HCT116 (cell line): ENCODE measurements around the gene MUC22. TPM values are rescaled to one million over a fixed set of nuclear protein-coding genes. Genes with fewer than 3 reads are reported as not detected.

Experiments
- ATAC-seq: fragments of 200-7000 bp; cut with Tn5 transposase; 2 replicates; pipeline ENCODE4 v1.9.1; 2020; ENCODE audit warnings: mild to moderate bottlenecking, moderate library complexity
- BruUV-seq: library from RNA; stranded (reverse); fragments of 400-500 nt; replicated peaks from 2 replicates; lab custom pipeline; 2021; lab: Mats Ljungman, UMichigan
- CTCF ChIA-PET: fragments of 300-600 bp; sonication (Branson Sonifier 250); formaldehyde crosslinking; loops from one replicate; lab custom pipeline; 2021; ENCODE audit warnings: antibody characterized with exemption; lab: Charles Lee
- POLR2A ChIA-PET: fragments of 300-600, 350-600 bp; sonication (Branson Sonifier 250); formaldehyde crosslinking; loops from one replicate; lab custom pipeline; 2021; ENCODE audit warnings: antibody characterized with exemption; lab: Charles Lee
- RAD21 ChIA-PET, 2 experiments: fragments of 300-600 bp; sonication (Branson Sonifier 250); formaldehyde crosslinking; loops; one replicate each; lab custom pipeline; 2023; ENCODE audit warnings: low total read pairs in 2 of 2; ENCODE audit not compliant: uncharacterized antibody in 2 of 2, unreplicated experiment in 2 of 2, low non-redundant PET in 1 of 2; lab: Charles Lee
- DNase-seq: peaks from one replicate; pipeline ENCODE4 v3.0.0-alpha.2; 2010; ENCODE audit warnings: low read depth, low spot score
- H2AFZ ChIP-seq: fragments of 200-600 bp; shearing (Covaris generic), sonication (generic); 2 replicates; pipeline ENCODE4 v1.6.1; 2017; ENCODE audit warnings: low read depth, mixed run types, mixed read lengths, antibody characterized with exemption, low read length; ENCODE audit not compliant: poor library complexity, severe bottlenecking
- H3K27ac ChIP-seq: 2 replicates; pipeline ENCODE4 v1.5.1; 2012; ENCODE audit warnings: low read depth, low read length
- H3K27me3 ChIP-seq: fragments of 200-600 bp; sonication (generic); 2 replicates; pipeline ENCODE4 v1.6.1; 2016; ENCODE audit warnings: mixed run types, low read length, mixed read lengths; ENCODE audit not compliant: insufficient read depth
- H3K36me3 ChIP-seq, 2 experiments: fragments of 200-500 bp in 1 of 2; fragments of 200-600 bp in 1 of 2; sonication (Bioruptor generic) in 1 of 2; sonication (generic) in 1 of 2; 2 replicates each; pipeline versions ENCODE4 v1.5.1 to v1.6.1; 2014 to 2016; ENCODE audit warnings: low read length in 2 of 2, inconsistent platforms in 1 of 2, mixed read lengths in 1 of 2, mixed run types in 1 of 2; ENCODE audit not compliant: insufficient read depth in 2 of 2, control insufficient read depth in 1 of 2
- H3K4me1 ChIP-seq, 2 experiments: fragments of 200-600 bp in 1 of 2; sonication (generic) in 1 of 2; 2 replicates each; pipeline versions ENCODE4 v1.5.1 to v1.6.1; 2012 to 2017; ENCODE audit warnings: low read length in 2 of 2, inconsistent platforms in 1 of 2, mild to moderate bottlenecking in 1 of 2, mixed read lengths in 1 of 2, mixed run types in 1 of 2, moderate library complexity in 1 of 2; ENCODE audit not compliant: insufficient read depth in 2 of 2, control insufficient read depth in 1 of 2
- H3K4me2 ChIP-seq: fragments of 200-600 bp; sonication (generic); 2 replicates; pipeline ENCODE4 v1.6.1; 2017; ENCODE audit warnings: mixed run types, low read length, mixed read lengths
- H3K4me3 ChIP-seq, 2 experiments: fragments of 200-600 bp in 1 of 2; sonication (generic) in 1 of 2; replicated peaks in 1 of 2; 2 replicates each; pipeline ENCODE4 v1.5.1; 2011 to 2016; ENCODE audit warnings: low read length in 2 of 2, control low read depth in 1 of 2, low read depth in 1 of 2, mild to moderate bottlenecking in 1 of 2, mixed read lengths in 1 of 2, mixed run types in 1 of 2
- H3K79me2 ChIP-seq: fragments of 200-600 bp; sonication (generic); 2 replicates; pipeline ENCODE4 v1.6.1; 2017; ENCODE audit warnings: mild to moderate bottlenecking, mixed run types, low read length, moderate library complexity, mixed read lengths; ENCODE audit not compliant: insufficient read depth
- H3K9ac ChIP-seq: fragments of 200-600 bp; sonication (generic); 2 replicates; pipeline ENCODE4 v1.6.1; 2016; ENCODE audit warnings: low read length, mixed read lengths
- H3K9me2 ChIP-seq: fragments of 200-600 bp; sonication (generic), shearing (Covaris generic); 2 replicates; pipeline ENCODE4 v1.6.1; 2017; ENCODE audit warnings: mixed run types, mild to moderate bottlenecking, moderate library complexity; ENCODE audit not compliant: insufficient read depth
- H3K9me3 ChIP-seq, 2 experiments: fragments of 200-500 bp in 1 of 2; fragments of 200-600 bp in 1 of 2; sonication (Bioruptor generic) in 1 of 2; sonication (generic) in 1 of 2; 2 replicates each; pipeline ENCODE4 v1.6.1; 2014 to 2017; ENCODE audit warnings: low read length in 2 of 2, mixed read lengths in 2 of 2, inconsistent platforms in 1 of 2, low read depth in 1 of 2, mild to moderate bottlenecking in 1 of 2, mixed run types in 1 of 2, moderate library complexity in 1 of 2; ENCODE audit not compliant: control insufficient read depth in 1 of 2, insufficient read depth in 1 of 2
- H4K20me1 ChIP-seq: fragments of 200-600 bp; sonication (generic), shearing (Covaris generic); 2 replicates; pipeline ENCODE4 v1.6.1; 2017; ENCODE audit warnings: mixed run types, mild to moderate bottlenecking, moderate library complexity; ENCODE audit not compliant: insufficient read depth
- CEBPB ChIP-seq: IDR thresholded peaks from 2 replicates; pipeline ENCODE4 v1.6.1; 2012; ENCODE audit warnings: low read depth
- CTCF ChIP-seq, 3 experiments: fragments of 200-600 bp in 1 of 3; sonication (generic) in 1 of 3; IDR thresholded peaks in 2 of 3; conservative IDR thresholded peaks in 1 of 3; 2 replicates each; pipeline ENCODE4 v1.5.1; 2012 to 2017; ENCODE audit warnings: low read depth in 2 of 3, low read length in 2 of 3, antibody characterized with exemption in 1 of 3, borderline replicate concordance in 1 of 3, control low read depth in 1 of 3, mild to moderate bottlenecking in 1 of 3, mixed read lengths in 1 of 3, mixed run types in 1 of 3, moderate library complexity in 1 of 3; ENCODE audit not compliant: insufficient read depth in 1 of 3
- EGR1 ChIP-seq: IDR thresholded peaks from 2 replicates; pipeline ENCODE4 v1.6.1; 2012; ENCODE audit warnings: low read depth
- ELF1 ChIP-seq: IDR thresholded peaks from 2 replicates; pipeline ENCODE4 v1.6.1; 2012; ENCODE audit warnings: low read depth, borderline replicate concordance
- JUND ChIP-seq: IDR thresholded peaks from 2 replicates; pipeline ENCODE4 v1.6.1; 2012
- MAX ChIP-seq: IDR thresholded peaks from 2 replicates; pipeline ENCODE4 v1.6.1; 2012
- POLR2A ChIP-seq: IDR thresholded peaks from 2 replicates; pipeline ENCODE4 v1.7.0; 2011; ENCODE audit warnings: borderline replicate concordance; ENCODE audit not compliant: insufficient read depth, insufficient read length; ENCODE audit errors: extremely low read depth
- POLR2AphosphoS5 ChIP-seq: IDR thresholded peaks from 2 replicates; pipeline ENCODE4 v1.6.1; 2011; ENCODE audit warnings: mild to moderate bottlenecking, low read depth, low read length, moderate library complexity
- RAD21 ChIP-seq: IDR thresholded peaks from 2 replicates; pipeline ENCODE4 v1.6.1; 2012; ENCODE audit warnings: low read depth, mild to moderate bottlenecking
- SRF ChIP-seq: IDR thresholded peaks from 2 replicates; pipeline ENCODE4 v1.6.1; 2012; ENCODE audit warnings: low read depth
- TCF7L2 ChIP-seq: IDR thresholded peaks from 2 replicates; pipeline ENCODE4 v1.7.0; 2011; ENCODE audit warnings: borderline replicate concordance, inconsistent platforms; ENCODE audit not compliant: insufficient read depth, insufficient read length; ENCODE audit errors: extremely low read depth
- YY1 ChIP-seq: IDR thresholded peaks from 2 replicates; pipeline ENCODE4 v1.6.1; 2011; ENCODE audit warnings: low read length, low read depth, moderate library complexity, mild to moderate bottlenecking; ENCODE audit not compliant: insufficient replicate concordance; ENCODE audit errors: extremely low read depth
- ZFX ChIP-seq: fragments of 450-650 bp; IDR thresholded peaks from 2 replicates; pipeline ENCODE4 v1.6.1; 2017
- ZNF274 ChIP-seq: fragments of 200-500 bp; sonication (Bioruptor generic); IDR thresholded peaks from 2 replicates; pipeline ENCODE4 v1.6.1; 2014; ENCODE audit warnings: mild to moderate bottlenecking, low read depth, low read length, inconsistent platforms
- intact Hi-C: fragments of 100-400 bp; cut with micrococcal nuclease; formaldehyde crosslinking; loops from 2 replicates; pipeline ENCODE4 v1.10.0; 2022
- total RNA-seq: library from RNA; stranded (reverse); gene quantifications from one replicate; pipeline ENCODE4 v1.2.1, GENCODE V29; 2021; ENCODE audit not compliant: unreplicated experiment
- TF ChIP-seq, protein P1 (sequence below): IDR thresholded peaks from 2 replicates; pipeline ENCODE4 v1.6.1; 2012; ENCODE audit warnings: low read depth

The MUC22 gene
- total RNA-seq, 1 experiment from 2014 or later, result not detected

GRCh38 chr6:31037169-31037568, 26.9 kb downstream of the MUC22 start:
- Histone ChIP-seq H3K36me3 (no peaks in the 10 kb centered on the region), H3K9me2 (no peaks in the 10 kb centered on the region), H3K27me3 (no peaks in the 10 kb centered on the region), H3K4me1 (no peaks in the 10 kb centered on the region), H3K4me3 (no peak overlapping the region), H3K27ac (no peak overlapping the region), H3K9me3 (no peaks in the 10 kb centered on the region), H2AFZ (no peak overlapping the region), H4K20me1 (no peaks in the 10 kb centered on the region), H3K79me2 (no peaks in the 10 kb centered on the region), H3K9ac (no peak overlapping the region), H3K4me2 (no peak overlapping the region)
- no peak for DNase-seq
- ChIA-PET RAD21 (no interaction called here), CTCF (no interaction called here), POLR2A (no interaction called here)
- no TSS peak for BruUV-seq
- intact Hi-C loops, result no loop called here
- TF ChIP-seq POLR2AphosphoS5 (no peak), EGR1 (no peak), CTCF (IDR thresholded peaks at IDR 0.05 in 2 of 3, conservative IDR thresholded peaks at IDR 0.05 in 1 of 3; ENCODE audit: borderline replicate concordance in 1 of 3, insufficient read depth in 1 of 3, low read depth in 2 of 3, low read length in 2 of 3) (no peak), ZFX (no peak), TCF7L2 (no peak), YY1 (no peak), JUND (no peak), RAD21 (no peak), SRF (no peak), ZNF274 (no peak), MAX (no peak), CEBPB (no peak), ELF1 (no peak), POLR2A (no peak)
- TF ChIP-seq, protein P1, sequence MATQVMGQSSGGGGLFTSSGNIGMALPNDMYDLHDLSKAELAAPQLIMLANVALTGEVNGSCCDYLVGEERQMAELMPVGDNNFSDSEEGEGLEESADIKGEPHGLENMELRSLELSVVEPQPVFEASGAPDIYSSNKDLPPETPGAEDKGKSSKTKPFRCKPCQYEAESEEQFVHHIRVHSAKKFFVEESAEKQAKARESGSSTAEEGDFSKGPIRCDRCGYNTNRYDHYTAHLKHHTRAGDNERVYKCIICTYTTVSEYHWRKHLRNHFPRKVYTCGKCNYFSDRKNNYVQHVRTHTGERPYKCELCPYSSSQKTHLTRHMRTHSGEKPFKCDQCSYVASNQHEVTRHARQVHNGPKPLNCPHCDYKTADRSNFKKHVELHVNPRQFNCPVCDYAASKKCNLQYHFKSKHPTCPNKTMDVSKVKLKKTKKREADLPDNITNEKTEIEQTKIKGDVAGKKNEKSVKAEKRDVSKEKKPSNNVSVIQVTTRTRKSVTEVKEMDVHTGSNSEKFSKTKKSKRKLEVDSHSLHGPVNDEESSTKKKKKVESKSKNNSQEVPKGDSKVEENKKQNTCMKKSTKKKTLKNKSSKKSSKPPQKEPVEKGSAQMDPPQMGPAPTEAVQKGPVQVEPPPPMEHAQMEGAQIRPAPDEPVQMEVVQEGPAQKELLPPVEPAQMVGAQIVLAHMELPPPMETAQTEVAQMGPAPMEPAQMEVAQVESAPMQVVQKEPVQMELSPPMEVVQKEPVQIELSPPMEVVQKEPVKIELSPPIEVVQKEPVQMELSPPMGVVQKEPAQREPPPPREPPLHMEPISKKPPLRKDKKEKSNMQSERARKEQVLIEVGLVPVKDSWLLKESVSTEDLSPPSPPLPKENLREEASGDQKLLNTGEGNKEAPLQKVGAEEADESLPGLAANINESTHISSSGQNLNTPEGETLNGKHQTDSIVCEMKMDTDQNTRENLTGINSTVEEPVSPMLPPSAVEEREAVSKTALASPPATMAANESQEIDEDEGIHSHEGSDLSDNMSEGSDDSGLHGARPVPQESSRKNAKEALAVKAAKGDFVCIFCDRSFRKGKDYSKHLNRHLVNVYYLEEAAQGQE, result no peak
- no peak for ATAC-seq
